LNCAP (cell line): ENCODE results near the gene ACADSB.

Source experiments
- TF ChIP-seq, protein P1 (sequence below): fragments of 450-650 bp; IDR thresholded peaks from 2 replicates; pipeline ENCODE4 v1.5.1; 2017; ENCODE audit warnings: mild to moderate bottlenecking

The ACADSB gene

DNA sequence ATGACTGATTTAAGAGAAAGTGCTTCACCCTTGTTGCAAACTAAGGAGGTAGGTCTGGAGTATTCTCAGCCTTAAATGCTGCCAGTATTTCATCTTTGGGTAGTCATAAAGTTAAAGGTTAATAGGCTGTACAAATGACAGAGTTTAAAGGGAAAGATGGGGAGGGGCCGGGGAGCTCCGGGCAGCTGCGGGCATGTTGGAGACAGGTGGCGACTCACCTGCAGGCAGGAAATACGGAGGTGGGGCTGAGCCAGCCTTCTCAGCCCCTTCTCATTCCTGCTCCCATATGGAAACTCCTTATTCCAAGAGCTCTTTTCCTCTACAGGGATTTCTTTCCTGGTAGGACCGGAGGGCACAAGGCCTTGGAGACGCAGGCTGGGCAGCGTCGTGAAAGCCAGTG lies 95.1 kb downstream of the ACADSB start:
- TF ChIP-seq, protein P1, sequence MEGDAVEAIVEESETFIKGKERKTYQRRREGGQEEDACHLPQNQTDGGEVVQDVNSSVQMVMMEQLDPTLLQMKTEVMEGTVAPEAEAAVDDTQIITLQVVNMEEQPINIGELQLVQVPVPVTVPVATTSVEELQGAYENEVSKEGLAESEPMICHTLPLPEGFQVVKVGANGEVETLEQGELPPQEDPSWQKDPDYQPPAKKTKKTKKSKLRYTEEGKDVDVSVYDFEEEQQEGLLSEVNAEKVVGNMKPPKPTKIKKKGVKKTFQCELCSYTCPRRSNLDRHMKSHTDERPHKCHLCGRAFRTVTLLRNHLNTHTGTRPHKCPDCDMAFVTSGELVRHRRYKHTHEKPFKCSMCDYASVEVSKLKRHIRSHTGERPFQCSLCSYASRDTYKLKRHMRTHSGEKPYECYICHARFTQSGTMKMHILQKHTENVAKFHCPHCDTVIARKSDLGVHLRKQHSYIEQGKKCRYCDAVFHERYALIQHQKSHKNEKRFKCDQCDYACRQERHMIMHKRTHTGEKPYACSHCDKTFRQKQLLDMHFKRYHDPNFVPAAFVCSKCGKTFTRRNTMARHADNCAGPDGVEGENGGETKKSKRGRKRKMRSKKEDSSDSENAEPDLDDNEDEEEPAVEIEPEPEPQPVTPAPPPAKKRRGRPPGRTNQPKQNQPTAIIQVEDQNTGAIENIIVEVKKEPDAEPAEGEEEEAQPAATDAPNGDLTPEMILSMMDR, result no peak
